Upper lobe of left lung (tissue), 4 donors: Measurements from ENCODE around the gene PPP1R9A.

Source experiments
- EP300 ChIP-seq, 4 donors: sonication (generic); formaldehyde crosslinking; IDR thresholded peaks; one replicate each; pipeline ENCODE4 v1.5.1; 2017; ENCODE audit warnings: antibody characterized with exemption in 4 of 4, control low read depth in 2 of 4
- POLR2A ChIP-seq, 4 donors: fragments of 450-650 bp; IDR thresholded peaks; one replicate each; pipeline ENCODE4 v1.5.1; 2016 to 2017; ENCODE audit warnings: antibody characterized with exemption in 4 of 4, mild to moderate bottlenecking in 2 of 4
- POLR2AphosphoS5 ChIP-seq, 2 donors: sonication (generic); formaldehyde crosslinking; IDR thresholded peaks; one replicate each; pipeline ENCODE4 v1.5.1; 2017; ENCODE audit warnings: antibody characterized with exemption in 2 of 2
- TF ChIP-seq, protein P1 (sequence below), 6 experiments: fragments of 450-650 bp in 4 of 6; fragments of 200-600 bp in 2 of 6; sonication (generic) in 2 of 6; IDR thresholded peaks; one replicate each; pipeline ENCODE4 v1.5.1; 2016 to 2019; ENCODE audit warnings: antibody characterized with exemption in 6 of 6

DNA sequence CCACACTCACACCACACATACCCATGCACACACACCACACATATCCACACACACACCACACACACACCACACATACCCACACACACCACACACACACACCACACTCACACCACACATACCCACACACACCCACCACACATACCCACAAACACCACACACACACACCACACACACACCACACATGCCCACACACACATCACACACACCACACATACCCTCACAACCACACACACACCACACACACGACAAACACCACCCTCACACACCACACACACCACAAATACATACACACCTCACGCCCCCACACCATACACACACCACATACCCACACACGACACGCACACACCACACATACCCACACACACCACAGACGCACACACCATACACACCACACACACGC is 297.2 kb downstream of the PPP1R9A start:
- TF ChIP-seq POLR2AphosphoS5 (IDR thresholded peaks at IDR 0.05) (no peak), POLR2A (IDR thresholded peaks at IDR 0.05) (no peak), EP300 (IDR thresholded peaks at IDR 0.05) (no peak)
- TF ChIP-seq, protein P1, sequence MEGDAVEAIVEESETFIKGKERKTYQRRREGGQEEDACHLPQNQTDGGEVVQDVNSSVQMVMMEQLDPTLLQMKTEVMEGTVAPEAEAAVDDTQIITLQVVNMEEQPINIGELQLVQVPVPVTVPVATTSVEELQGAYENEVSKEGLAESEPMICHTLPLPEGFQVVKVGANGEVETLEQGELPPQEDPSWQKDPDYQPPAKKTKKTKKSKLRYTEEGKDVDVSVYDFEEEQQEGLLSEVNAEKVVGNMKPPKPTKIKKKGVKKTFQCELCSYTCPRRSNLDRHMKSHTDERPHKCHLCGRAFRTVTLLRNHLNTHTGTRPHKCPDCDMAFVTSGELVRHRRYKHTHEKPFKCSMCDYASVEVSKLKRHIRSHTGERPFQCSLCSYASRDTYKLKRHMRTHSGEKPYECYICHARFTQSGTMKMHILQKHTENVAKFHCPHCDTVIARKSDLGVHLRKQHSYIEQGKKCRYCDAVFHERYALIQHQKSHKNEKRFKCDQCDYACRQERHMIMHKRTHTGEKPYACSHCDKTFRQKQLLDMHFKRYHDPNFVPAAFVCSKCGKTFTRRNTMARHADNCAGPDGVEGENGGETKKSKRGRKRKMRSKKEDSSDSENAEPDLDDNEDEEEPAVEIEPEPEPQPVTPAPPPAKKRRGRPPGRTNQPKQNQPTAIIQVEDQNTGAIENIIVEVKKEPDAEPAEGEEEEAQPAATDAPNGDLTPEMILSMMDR (IDR thresholded peaks at IDR 0.05), result no peak
